ENCODE data around the gene CAMK2N1. TPM values are rescaled to one million over a fixed set of nuclear protein-coding genes. Genes with fewer than 3 reads are reported as not detected.
"Not testable (repeated sequence)": the region's sequence is repeated elsewhere in the genome, so short reads cannot be mapped to it uniquely, and the experiment has no call there.

The CAMK2N1 gene
- total RNA-seq, 1 experiment from 2014 or later: 7.2 TPM

- not testable (repeated sequence) for DNase-seq (ENCODE audit: low read depth)
These were observed 10.8 kb upstream of the CAMK2N1 start for GRCh38 chr1:20496725-20497383.

GRCh38 chr1:20496241-20496661, 10.2 kb upstream of the CAMK2N1 start:
- peak; percentile 96 for DNase-seq (ENCODE audit: low read depth)

GRCh38 chr1:20495661-20496060, 9.7 kb upstream of the CAMK2N1 start:
- DNase-seq (ENCODE audit: low read depth): no peak

- DNase-seq (ENCODE audit: low read depth): peak; percentile 93
These were observed 8.8 kb upstream of the CAMK2N1 start for GRCh38 chr1:20494609-20495311.

- peak; percentile 90 for DNase-seq (ENCODE audit: low read depth)
These were observed 8.0 kb upstream of the CAMK2N1 start for GRCh38 chr1:20493839-20494608.

- no peak for DNase-seq (ENCODE audit: low read depth)
These were observed 7.3 kb upstream of the CAMK2N1 start for GRCh38 chr1:20493309-20493708.

- no peak for DNase-seq (ENCODE audit: low read depth)
These were observed 6.7 kb upstream of the CAMK2N1 start for GRCh38 chr1:20492751-20493150.

- no peak for DNase-seq (ENCODE audit: low read depth)
These were observed 5.9 kb upstream of the CAMK2N1 start for GRCh38 chr1:20491866-20492265.

GRCh38 chr1:20491178-20491577, 5.2 kb upstream of the CAMK2N1 start:
- no peak for DNase-seq (ENCODE audit: low read depth)

- DNase-seq (ENCODE audit: low read depth): no peak
These were observed 1.2 kb upstream of the CAMK2N1 start for GRCh38 chr1:20487236-20487590.

- DNase-seq (ENCODE audit: low read depth): peak; percentile 58
These were observed 636 bp upstream of the CAMK2N1 start for GRCh38 chr1:20486457-20487235.

GRCh38 chr1:20484519-20485462, 1.2 kb downstream of the CAMK2N1 start:
- DNase-seq (ENCODE audit: low read depth): peak; percentile 23

GRCh38 chr1:20483833-20484518, 2.0 kb downstream of the CAMK2N1 start:
- DNase-seq (ENCODE audit: low read depth): peak; percentile 43

GRCh38 chr1:20483098-20483832, 2.7 kb downstream of the CAMK2N1 start:
- DNase-seq (ENCODE audit: low read depth): no peak

GRCh38 chr1:20481643-20482498, 4.1 kb downstream of the CAMK2N1 start:
- DNase-seq (ENCODE audit: low read depth): no peak

- DNase-seq (ENCODE audit: low read depth): peak; percentile 28
These were observed 4.9 kb downstream of the CAMK2N1 start for GRCh38 chr1:20480951-20481617.

GRCh38 chr1:20480243-20480944, 5.6 kb downstream of the CAMK2N1 start:
- DNase-seq (ENCODE audit: low read depth): no peak

All from M059J (cell line).